B cell (primary cell): ENCODE data around the gene C16orf46. TPM values are rescaled to one million over a fixed set of nuclear protein-coding genes. Genes with fewer than 3 reads are reported as not detected.

Experiments
- ATAC-seq: fragments of 200-7000 bp; cut with Tn5 transposase; one replicate; pipeline ENCODE4 v1.10.0; 2021; ENCODE audit warnings: low read depth, mild to moderate bottlenecking, moderate number of reproducible peaks, moderate library complexity
- CTCF ChIA-PET: fragments of 350-600 bp; sonication (Branson Sonifier 250); formaldehyde crosslinking; loops from one replicate; lab custom pipeline; 2021; ENCODE audit warnings: antibody characterized with exemption, inconsistent platforms; lab: Charles Lee
- POLR2A ChIA-PET: fragments of 350-600 bp; sonication (Branson Sonifier 250); formaldehyde crosslinking; loops from one replicate; lab custom pipeline; 2021; ENCODE audit warnings: antibody characterized with exemption; lab: Charles Lee
- DNase-seq: peaks from one replicate; pipeline ENCODE4 v3.0.0; 2013
- H2AFZ ChIP-seq: 2 replicates; pipeline ENCODE4 v1.6.1; 2012; ENCODE audit warnings: mild to moderate bottlenecking, low read depth, low read length; ENCODE audit not compliant: insufficient read depth, poor library complexity, severe bottlenecking
- H3K27ac ChIP-seq, 2 donors: 1 replicate in 1 of 2; 2 replicates in 1 of 2; pipeline ENCODE4 v1.5.1; 2012 to 2013; ENCODE audit warnings: low read length in 2 of 2, mild to moderate bottlenecking in 2 of 2, moderate library complexity in 1 of 2
- H3K27me3 ChIP-seq, 4 experiments: fragments of 200-600 bp in 1 of 4; sonication (generic) in 1 of 4; replicated peaks in 1 of 4; 1 replicate in 2 of 4; 2 replicates in 2 of 4; pipeline versions ENCODE4 v1.6.1 to v1.7.0; 2013 to 2016; ENCODE audit warnings: low read length in 3 of 4, mild to moderate bottlenecking in 2 of 4, mixed read lengths in 1 of 4, moderate library complexity in 1 of 4; ENCODE audit not compliant: insufficient read depth in 4 of 4, control insufficient read depth in 3 of 4; ENCODE audit errors: control extremely low read depth in 1 of 4
- H3K36me3 ChIP-seq, 2 experiments: replicated peaks in 1 of 2; 1 replicate in 1 of 2; 2 replicates in 1 of 2; pipeline versions ENCODE4 v1.6.1 to v1.7.1; 2013; ENCODE audit warnings: low read length in 1 of 2; ENCODE audit not compliant: insufficient read depth in 2 of 2, control insufficient read depth in 1 of 2; ENCODE audit errors: control extremely low read depth in 1 of 2, extremely low read depth in 1 of 2
- H3K4me1 ChIP-seq, 2 donors: fragments of 200-600 bp in 1 of 2; sonication (generic) in 1 of 2; 1 replicate in 1 of 2; 2 replicates in 1 of 2; pipeline versions ENCODE4 v1.5.1 to v1.6.1; 2013 to 2017; ENCODE audit warnings: low read length in 2 of 2; ENCODE audit not compliant: control insufficient read depth in 2 of 2, insufficient read depth in 2 of 2
- H3K4me2 ChIP-seq: replicated peaks from 2 replicates; pipeline ENCODE3; 2012; ENCODE audit warnings: mild to moderate bottlenecking, low read depth, low read length; ENCODE audit not compliant: poor library complexity, severe bottlenecking
- H3K4me3 ChIP-seq, 5 experiments: fragments of 200-600 bp in 1 of 5; sonication (generic) in 1 of 5; 1 replicate in 3 of 5; 2 replicates in 2 of 5; pipeline versions ENCODE4 v1.5.1 to v1.7.0; 2011 to 2016; ENCODE audit warnings: low read length in 4 of 5, mild to moderate bottlenecking in 4 of 5, low read depth in 2 of 5, control low read depth in 1 of 5, moderate library complexity in 1 of 5; ENCODE audit not compliant: insufficient read depth in 1 of 5; ENCODE audit errors: control extremely low read depth in 1 of 5, extremely low read depth in 1 of 5
- H3K79me2 ChIP-seq: fragments of 200-600 bp; sonication (generic); one replicate; pipeline ENCODE4 v1.6.0; 2016; ENCODE audit warnings: low read length; ENCODE audit not compliant: control insufficient read depth, insufficient read depth
- H3K9ac ChIP-seq: fragments of 200-600 bp; sonication (generic); 2 replicates; pipeline ENCODE4 v1.6.1; 2017; ENCODE audit warnings: mild to moderate bottlenecking, low read length, moderate library complexity
- H3K9me3 ChIP-seq, 3 donors: one replicate each; pipeline versions ENCODE4 v1.6.1 to v1.7.1; 2013; ENCODE audit warnings: low read length in 2 of 3; ENCODE audit not compliant: control insufficient read depth in 2 of 3, insufficient read depth in 1 of 3; ENCODE audit errors: control extremely low read depth in 1 of 3
- H4K20me1 ChIP-seq: 2 replicates; pipeline ENCODE4 v1.6.0; 2012; ENCODE audit warnings: mild to moderate bottlenecking, low read length; ENCODE audit not compliant: insufficient read depth, control insufficient read depth, poor library complexity, severe bottlenecking
- H3K27ac Mint-ChIP-seq: one replicate; pipeline ENCODE4 v1.8.0; 2021; ENCODE audit warnings: mixed read lengths
- H3K27me3 Mint-ChIP-seq: one replicate; pipeline ENCODE4 v1.8.0; 2021; ENCODE audit warnings: mixed read lengths
- H3K4me1 Mint-ChIP-seq: one replicate; pipeline ENCODE4 v1.8.0; 2021; ENCODE audit warnings: mixed read lengths
- H3K4me3 Mint-ChIP-seq: one replicate; pipeline ENCODE4 v1.8.0; 2021; ENCODE audit warnings: mixed read lengths
- H3K9me3 Mint-ChIP-seq: one replicate; pipeline ENCODE4 v1.8.0; 2022; ENCODE audit warnings: mixed read lengths; ENCODE audit not compliant: insufficient read depth
- CTCF ChIP-seq: fragments of 200-600 bp; IDR thresholded peaks from one replicate; pipeline ENCODE4 v1.8.0; 2022; ENCODE audit warnings: antibody characterized with exemption, mild to moderate bottlenecking
- EZH2 ChIP-seq: IDR thresholded peaks from 2 replicates; pipeline ENCODE4 v1.6.1; 2012; ENCODE audit warnings: borderline replicate concordance, low read depth, mild to moderate bottlenecking, moderate library complexity, low read length; ENCODE audit not compliant: insufficient read depth, poor library complexity, severe bottlenecking
- WGBS: methylation state at CpG from one replicate; pipeline ENCODE4 v1.1.5; 2013; ENCODE audit warnings: missing lambda C conversion rate; ENCODE audit not compliant: insufficient coverage; 5-methylcytosine and 5-hydroxymethylcytosine counted together
- intact Hi-C: fragments of 100-400 bp; cut with micrococcal nuclease; formaldehyde crosslinking; loops from one replicate; pipeline ENCODE4 v1.10.0; 2022
- polyA plus RNA-seq: library from polyadenylated mRNA; depleted of rRNA; stranded (reverse); fragments of >200 nt; gene quantifications from 2 replicates; pipeline ENCODE4 v1.2.3, GENCODE V29; 2012
- total RNA-seq, 2 donors: library from RNA; stranded (reverse); fragments of 120-200 nt in 1 of 2; gene quantifications; 1 replicate in 1 of 2; 2 replicates in 1 of 2; pipeline versions ENCODE4 v1.2.3 to v1.2.4, GENCODE V29; 2013 to 2022

Gene C16orf46
- total and polyA plus RNA-seq, 2 donors (not counting 1 experiment from before 2014, with no cell fraction given), result 0.28 TPM; not detected in 1

- Histone ChIP-seq H2AFZ (no peak overlapping the region), H3K9ac (no peak overlapping the region), H3K27ac (no peak overlapping the region), H3K9me3 (no peaks in the 10 kb centered on the region), H3K4me3 (no peak overlapping the region), H3K4me1 (no peaks in the 10 kb centered on the region), H3K36me3 (no peaks in the 10 kb centered on the region), H4K20me1 (no peaks in the 10 kb centered on the region), H3K79me2 (no peaks in the 10 kb centered on the region), H3K27me3 (no peaks in the 10 kb centered on the region), H3K4me2 (no peak overlapping the region)
- CTCF ChIA-PET, result no interaction called here
- Mint-ChIP-seq H3K4me1 (no peaks in the 10 kb centered on the region), H3K27ac (no peak overlapping the region), H3K9me3 (no peaks in the 10 kb centered on the region), H3K27me3 (peaks cover 3% of the 10 kb centered on the region), H3K4me3 (no peak overlapping the region)
- 83% methylated on average over 1 of the region's 1 CpG for WGBS
- no peak for DNase-seq
- POLR2A ChIA-PET, result no interaction called here
- intact Hi-C loops, result no loop called here
- no peak for ATAC-seq
- TF ChIP-seq EZH2 (no peak), CTCF (no peak)
Observed at GRCh38 chr16:81067166-81067565, 9.9 kb downstream of the C16orf46 start.

- H3K4me2 ChIP-seq, result no peak overlapping the region
- H3K27me3 ChIP-seq, result no peaks in the 10 kb centered on the region
- H3K9me3 ChIP-seq, result no peaks in the 10 kb centered on the region
- H3K27ac Mint-ChIP-seq, result no peak overlapping the region
- peaks cover 3% of the 10 kb centered on the region for H3K27me3 Mint-ChIP-seq
- H4K20me1 ChIP-seq, result no peaks in the 10 kb centered on the region
- H2AFZ ChIP-seq, result no peak overlapping the region
- POLR2A ChIA-PET, result no interaction called here
- CTCF ChIA-PET, result no interaction called here
- TF ChIP-seq EZH2 (no peak), CTCF (no peak)
- H3K27ac ChIP-seq, result no peak overlapping the region
- ATAC-seq (no peak), DNase-seq (no peak)
- H3K4me1 ChIP-seq, result no peaks in the 10 kb centered on the region
- no peaks in the 10 kb centered on the region for H3K4me1 Mint-ChIP-seq
- H3K9me3 Mint-ChIP-seq, result no peaks in the 10 kb centered on the region
- H3K9ac ChIP-seq, result no peak overlapping the region
- no peak overlapping the region for H3K4me3 ChIP-seq
- 100% methylated on average over 1 of the region's 4 CpGs for WGBS
- H3K4me3 Mint-ChIP-seq, result no peak overlapping the region
- no peaks in the 10 kb centered on the region for H3K36me3 ChIP-seq
- H3K79me2 ChIP-seq, result no peaks in the 10 kb centered on the region
- intact Hi-C loops, result no loop called here
Observed at GRCh38 chr16:81066681-81067080, 10.4 kb downstream of the C16orf46 start.
